A673 (cell line): Measurements from ENCODE around the gene CCDC88C. TPM values are rescaled to one million over a fixed set of nuclear protein-coding genes. Genes with fewer than 3 reads are reported as not detected.

Source experiments
- BruUV-seq: library from RNA; stranded (reverse); fragments of 400-500 nt; replicated peaks from 2 replicates; lab custom pipeline; 2021; lab: Mats Ljungman, UMichigan
- CTCF ChIA-PET: fragments of 300-600 bp; sonication (Branson Sonifier 250); formaldehyde crosslinking; loops from one replicate; lab custom pipeline; 2022; ENCODE audit warnings: antibody characterized with exemption; lab: Charles Lee
- POLR2A ChIA-PET: fragments of 300-600 bp; sonication (Branson Sonifier 250); formaldehyde crosslinking; loops from one replicate; lab custom pipeline; 2022; ENCODE audit warnings: antibody characterized with exemption; ENCODE audit not compliant: low non-redundant PET; lab: Charles Lee
- DNase-seq: peaks from one replicate; pipeline ENCODE4 v3.0.0-alpha.2; 2015; ENCODE audit warnings: low spot score
- H3K27ac ChIP-seq: fragments of 200-600 bp; sonication (generic); 2 replicates; pipeline ENCODE4 v1.5.1; 2016; ENCODE audit warnings: mixed run types, low read depth, mild to moderate bottlenecking, mixed read lengths, antibody characterized with exemption, low read length; ENCODE audit not compliant: poor library complexity, severe bottlenecking
- H3K27me3 ChIP-seq: fragments of 200-600 bp; sonication (generic); replicated peaks from 2 replicates; pipeline ENCODE4 v1.6.1; 2017; ENCODE audit warnings: mixed run types, low read depth, mild to moderate bottlenecking, mixed read lengths, antibody characterized with exemption, low read length; ENCODE audit not compliant: insufficient read depth, poor library complexity
- H3K36me3 ChIP-seq: fragments of 200-600 bp; sonication (generic); 2 replicates; pipeline ENCODE4 v1.6.1; 2016; ENCODE audit warnings: mixed run types, mild to moderate bottlenecking, mixed read lengths, antibody characterized with exemption, low read length; ENCODE audit not compliant: insufficient read depth, poor library complexity, severe bottlenecking
- H3K4me1 ChIP-seq: fragments of 200-600 bp; sonication (generic); 2 replicates; pipeline ENCODE4 v1.6.1; 2017; ENCODE audit warnings: mixed run types, mild to moderate bottlenecking, mixed read lengths, antibody characterized with exemption, low read length; ENCODE audit not compliant: insufficient read depth, poor library complexity, severe bottlenecking
- H3K4me3 ChIP-seq: fragments of 200-600 bp; sonication (generic); 2 replicates; pipeline ENCODE4 v1.5.1; 2016; ENCODE audit warnings: low read depth, mixed run types, mild to moderate bottlenecking, mixed read lengths, low read length; ENCODE audit not compliant: poor library complexity, severe bottlenecking
- H3K9me3 ChIP-seq: fragments of 200-600 bp; sonication (generic); 2 replicates; pipeline ENCODE4 v1.6.1; 2016; ENCODE audit warnings: mixed run types, low read depth, mild to moderate bottlenecking, mixed read lengths, antibody characterized with exemption, low read length; ENCODE audit not compliant: poor library complexity, severe bottlenecking
- EZH2 ChIP-seq: fragments of 200-600 bp; sonication (generic); IDR thresholded peaks from 2 replicates; pipeline ENCODE4 v1.6.1; 2017; ENCODE audit warnings: borderline replicate concordance, low read depth, mild to moderate bottlenecking, mixed read lengths, antibody characterized with exemption, low read length; ENCODE audit not compliant: poor library complexity, severe bottlenecking
- intact Hi-C: fragments of 100-400 bp; cut with micrococcal nuclease; formaldehyde crosslinking; loops from one replicate; pipeline ENCODE4 v1.10.0; 2022; ENCODE audit not compliant: unreplicated experiment
- total RNA-seq: library from RNA; stranded (reverse); gene quantifications from 2 replicates; pipeline ENCODE4 v1.2.3, GENCODE V29; 2021
- TF ChIP-seq, protein P1 (sequence below): fragments of 300-800, 200-600 bp; sonication (generic); conservative IDR thresholded peaks from 2 replicates; pipeline ENCODE4 v1.5.1; 2017; ENCODE audit warnings: low read depth, mild to moderate bottlenecking, antibody characterized with exemption, low read length, moderate library complexity, mixed read lengths

The CCDC88C gene
- total RNA-seq, 1 experiment from 2014 or later = 49.1 TPM

DNA sequence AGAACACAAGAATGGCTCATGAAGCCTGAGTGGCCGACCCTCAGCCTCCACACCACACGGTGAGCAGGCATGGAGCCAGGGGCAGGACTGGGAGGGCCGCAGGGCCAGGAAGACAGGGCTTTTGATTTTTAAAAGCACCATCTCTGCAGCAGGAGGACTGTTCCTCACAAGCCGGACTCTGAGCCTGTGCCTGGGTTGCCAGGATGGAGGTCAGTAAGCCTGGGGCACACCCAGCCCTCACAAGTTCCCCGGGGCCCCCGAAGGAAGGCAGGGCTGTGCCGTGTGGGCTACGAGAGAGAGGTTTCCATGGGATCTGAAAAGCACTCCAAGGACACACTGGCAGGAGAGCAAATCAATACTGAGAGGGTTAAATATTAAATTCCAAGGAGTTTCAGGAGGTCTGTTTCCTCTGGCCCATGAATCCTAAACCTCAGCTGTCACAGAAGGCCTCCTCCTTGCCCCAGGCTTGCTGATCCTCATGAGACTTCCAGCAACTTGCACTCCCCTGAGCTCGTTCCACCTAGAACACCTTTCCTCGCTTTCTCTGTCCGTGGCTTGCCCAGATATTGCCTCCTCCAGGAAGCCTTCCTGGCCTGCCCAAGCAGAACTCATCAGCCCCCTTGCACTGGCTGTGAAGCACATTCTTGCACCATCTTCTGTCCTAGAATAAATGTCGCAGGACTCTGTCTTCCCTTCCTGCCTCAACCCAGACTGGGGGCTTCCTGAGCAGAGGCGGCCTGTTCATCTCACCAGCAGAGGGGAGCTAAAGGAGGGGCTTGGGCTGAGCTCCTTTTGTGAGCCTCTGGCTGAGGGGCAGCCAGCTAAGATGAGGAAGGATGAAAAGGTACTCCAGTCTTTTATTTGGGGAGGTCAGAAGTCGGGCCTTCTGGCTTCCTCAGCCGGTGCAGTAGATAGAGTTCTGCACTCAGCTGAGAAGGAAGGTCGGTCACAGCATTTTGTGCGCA is 64.6 kb downstream of the CCDC88C start:
- peaks cover 40% of the 10 kb centered on the region for H3K4me1 ChIP-seq
- H3K27me3 ChIP-seq = no peaks in the 10 kb centered on the region
- intact Hi-C loops = no loop called here
- H3K27ac ChIP-seq = no peak overlapping the region
- H3K9me3 ChIP-seq = no peaks in the 10 kb centered on the region
- ChIA-PET CTCF (no interaction called here), POLR2A (no interaction called here)
- no peak for DNase-seq
- no peak overlapping the region for H3K4me3 ChIP-seq
- BruUV-seq = no TSS peak
- H3K36me3 ChIP-seq = no peaks in the 10 kb centered on the region
- no peak for TF ChIP-seq EZH2
- TF ChIP-seq, protein P1, sequence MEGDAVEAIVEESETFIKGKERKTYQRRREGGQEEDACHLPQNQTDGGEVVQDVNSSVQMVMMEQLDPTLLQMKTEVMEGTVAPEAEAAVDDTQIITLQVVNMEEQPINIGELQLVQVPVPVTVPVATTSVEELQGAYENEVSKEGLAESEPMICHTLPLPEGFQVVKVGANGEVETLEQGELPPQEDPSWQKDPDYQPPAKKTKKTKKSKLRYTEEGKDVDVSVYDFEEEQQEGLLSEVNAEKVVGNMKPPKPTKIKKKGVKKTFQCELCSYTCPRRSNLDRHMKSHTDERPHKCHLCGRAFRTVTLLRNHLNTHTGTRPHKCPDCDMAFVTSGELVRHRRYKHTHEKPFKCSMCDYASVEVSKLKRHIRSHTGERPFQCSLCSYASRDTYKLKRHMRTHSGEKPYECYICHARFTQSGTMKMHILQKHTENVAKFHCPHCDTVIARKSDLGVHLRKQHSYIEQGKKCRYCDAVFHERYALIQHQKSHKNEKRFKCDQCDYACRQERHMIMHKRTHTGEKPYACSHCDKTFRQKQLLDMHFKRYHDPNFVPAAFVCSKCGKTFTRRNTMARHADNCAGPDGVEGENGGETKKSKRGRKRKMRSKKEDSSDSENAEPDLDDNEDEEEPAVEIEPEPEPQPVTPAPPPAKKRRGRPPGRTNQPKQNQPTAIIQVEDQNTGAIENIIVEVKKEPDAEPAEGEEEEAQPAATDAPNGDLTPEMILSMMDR = no peak

DNA sequence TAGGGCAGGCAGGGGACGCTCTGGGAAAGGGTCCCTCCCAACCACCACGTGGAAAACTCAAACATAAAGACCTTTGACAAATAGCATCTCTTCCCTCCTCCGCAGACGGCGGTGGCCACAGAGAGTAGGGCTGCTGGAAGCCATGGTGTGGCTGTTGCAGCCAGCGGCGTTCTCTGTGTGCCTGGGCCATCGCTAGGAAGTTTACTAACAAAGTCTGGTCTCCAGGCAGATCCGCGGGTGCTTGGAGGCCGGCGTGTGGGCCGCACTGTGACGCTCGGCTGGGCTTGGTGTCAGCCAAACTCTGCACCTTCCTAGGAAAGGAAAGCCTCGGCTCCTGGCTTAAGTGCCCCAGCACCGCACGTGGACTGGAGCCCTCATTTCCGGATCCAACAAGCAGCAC is 65.6 kb downstream of the CCDC88C start:
- BruUV-seq = no TSS peak
- POLR2A ChIA-PET = interaction anchor here (0.6 kb wide), 1 partner anchor 9 kb away, joined by 8 read pairs; no protein-coding TSS in a partner anchor

DNA sequence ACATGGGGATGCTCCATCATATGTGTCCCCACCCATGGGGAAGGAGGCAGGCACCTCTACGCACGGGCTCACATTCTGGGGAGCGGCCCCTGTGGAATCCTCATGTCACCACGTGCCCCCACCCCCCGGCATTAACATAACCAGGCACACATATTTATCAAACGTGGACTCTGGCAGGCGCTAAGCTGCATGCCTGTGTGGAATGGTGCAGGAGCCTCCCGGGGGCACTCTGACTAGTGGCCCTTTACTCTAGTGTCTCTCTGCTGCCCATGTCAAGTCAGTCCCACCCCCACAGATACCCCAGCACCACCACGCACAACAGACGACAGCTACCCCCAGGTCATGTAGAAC is 66.1 kb downstream of the CCDC88C start:
- Histone ChIP-seq H3K4me3 (no peak overlapping the region), H3K9me3 (no peaks in the 10 kb centered on the region), H3K27me3 (no peaks in the 10 kb centered on the region), H3K27ac (no peak overlapping the region), H3K4me1 (peaks cover 27% of the 10 kb centered on the region), H3K36me3 (no peaks in the 10 kb centered on the region)
- ChIA-PET CTCF (no interaction called here), POLR2A (interaction anchor here (0.6 kb wide), 1 partner anchor 10 kb away, joined by 8 read pairs; no protein-coding TSS in a partner anchor)
- no TSS peak for BruUV-seq
- TF ChIP-seq EZH2 = no peak
- TF ChIP-seq, protein P1 = no peak
- intact Hi-C loops = no loop called here
- no peak for DNase-seq

More for the DNA sequence above, 65.6 kb downstream of the CCDC88C start:
- Histone ChIP-seq H3K36me3 (no peaks in the 10 kb centered on the region), H3K27ac (no peak overlapping the region), H3K4me1 (peaks cover 30% of the 10 kb centered on the region), H3K9me3 (no peaks in the 10 kb centered on the region), H3K27me3 (no peaks in the 10 kb centered on the region), H3K4me3 (no peak overlapping the region)
- DNase-seq = no peak
- TF ChIP-seq EZH2 = no peak
- CTCF ChIA-PET = no interaction called here
- intact Hi-C loops = no loop called here
